KMS-11 (cell line): ENCODE data around the gene PRCP.
"Not testable (repeated sequence)": the region's sequence is repeated elsewhere in the genome, so short reads cannot be mapped to it uniquely, and the experiment has no call there.

Source experiments
- H2AFZ ChIP-seq: fragments of 200-600 bp; sonication (generic); 2 replicates; pipeline ENCODE4 v1.6.1; 2016; ENCODE audit warnings: antibody characterized with exemption, mixed run types, low read depth
- H3K27ac ChIP-seq: fragments of 200-600 bp; sonication (generic); 2 replicates; pipeline ENCODE4 v1.6.1; 2016; ENCODE audit warnings: mild to moderate bottlenecking, mixed run types
- H3K27me3 ChIP-seq: fragments of 200-600 bp; sonication (generic); 2 replicates; pipeline ENCODE4 v1.6.1; 2017; ENCODE audit warnings: mild to moderate bottlenecking, low read depth, mixed run types, moderate library complexity; ENCODE audit not compliant: insufficient read depth
- H3K36me3 ChIP-seq: fragments of 200-600 bp; sonication (generic); 2 replicates; pipeline ENCODE4 v1.6.1; 2017; ENCODE audit warnings: mild to moderate bottlenecking, mixed run types; ENCODE audit not compliant: insufficient read depth
- H3K4me1 ChIP-seq: fragments of 200-600 bp; sonication (generic); 2 replicates; pipeline ENCODE4 v1.6.1; 2016; ENCODE audit warnings: mild to moderate bottlenecking, low read depth, mixed run types; ENCODE audit not compliant: poor library complexity, severe bottlenecking
- H3K4me2 ChIP-seq: fragments of 200-600 bp; sonication (generic); 2 replicates; pipeline ENCODE4 v1.7.0; 2016; ENCODE audit warnings: mild to moderate bottlenecking, mixed run types
- H3K4me3 ChIP-seq: fragments of 200-600 bp; sonication (generic); IDR thresholded peaks from 2 replicates; pipeline ENCODE4 v1.6.1; 2017; ENCODE audit warnings: low read depth, low read length, mixed read lengths; ENCODE audit not compliant: insufficient read depth
- H3K79me2 ChIP-seq: fragments of 200-600 bp; sonication (generic); 2 replicates; pipeline ENCODE4 v1.6.1; 2016; ENCODE audit warnings: low read depth, mixed run types; ENCODE audit not compliant: insufficient read depth
- H3K9ac ChIP-seq: fragments of 200-600 bp; sonication (generic); 2 replicates; pipeline ENCODE4 v1.6.1; 2016; ENCODE audit warnings: mild to moderate bottlenecking, mixed run types
- H4K20me1 ChIP-seq: fragments of 200-600 bp; sonication (generic); 2 replicates; pipeline ENCODE4 v1.6.1; 2016; ENCODE audit warnings: mild to moderate bottlenecking, mixed run types; ENCODE audit not compliant: insufficient read depth
- CTCF ChIP-seq: fragments of 200-600 bp; sonication (generic); conservative IDR thresholded peaks from 2 replicates; pipeline ENCODE4 v1.6.1; 2017; ENCODE audit warnings: low read depth, mild to moderate bottlenecking, antibody characterized with exemption, low read length, moderate library complexity, mixed read lengths

PRCP gene

GRCh38 chr11:82927264-82927880 is 27.1 kb upstream of the PRCP start:
- no peaks in the 10 kb centered on the region; the same call in 1 of the 2 replicates for H3K36me3 ChIP-seq
- peaks cover 19% of the 10 kb centered on the region for H3K4me1 ChIP-seq
- H3K27ac ChIP-seq = no peak overlapping the region
- no peak overlapping the region for H3K9ac ChIP-seq
- H3K27me3 ChIP-seq = no peaks in the 10 kb centered on the region
- H3K79me2 ChIP-seq = no peaks in the 10 kb centered on the region
- peak overlapping the region; percentile 2; the same call in 1 of the 2 replicates for H3K4me2 ChIP-seq
- H3K4me3 ChIP-seq = no peak overlapping the region
- H4K20me1 ChIP-seq = no peaks in the 10 kb centered on the region
- peak; percentile 98 for TF ChIP-seq CTCF
- no peak overlapping the region for H2AFZ ChIP-seq

GRCh38 chr11:82924522-82925224 is 24.4 kb upstream of the PRCP start:
- H3K27ac ChIP-seq = no peak overlapping the region
- H2AFZ ChIP-seq = no peak overlapping the region
- no peak overlapping the region for H3K9ac ChIP-seq
- H3K4me3 ChIP-seq = no peak overlapping the region
- H3K27me3 ChIP-seq = no peaks in the 10 kb centered on the region
- H3K4me2 ChIP-seq = no peak overlapping the region
- peaks cover 7% of the 10 kb centered on the region; the same call in 1 of the 2 replicates for H3K79me2 ChIP-seq
- no peaks in the 10 kb centered on the region for H3K36me3 ChIP-seq
- no peaks in the 10 kb centered on the region for H4K20me1 ChIP-seq
- peaks cover 44% of the 10 kb centered on the region for H3K4me1 ChIP-seq
- no peak for TF ChIP-seq CTCF

GRCh38 chr11:82922396-82923173 is 22.4 kb upstream of the PRCP start:
- peaks cover 49% of the 10 kb centered on the region for H3K4me1 ChIP-seq
- not testable (repeated sequence) for H3K27ac ChIP-seq, H3K4me3 ChIP-seq, H2AFZ ChIP-seq, H3K9ac ChIP-seq, H3K36me3 ChIP-seq, H4K20me1 ChIP-seq, H3K27me3 ChIP-seq, H3K4me2 ChIP-seq, H3K79me2 ChIP-seq

GRCh38 chr11:82920227-82920626 is 20.0 kb upstream of the PRCP start:
- H4K20me1 ChIP-seq, H3K27me3 ChIP-seq, H3K36me3 ChIP-seq, H3K4me3 ChIP-seq, H2AFZ ChIP-seq, H3K9ac ChIP-seq, H3K79me2 ChIP-seq: not testable (repeated sequence)
- Histone ChIP-seq H3K27ac (peak overlapping the region; percentile 20; the same call in 1 of the 2 replicates), H3K4me1 (peaks cover 40% of the 10 kb centered on the region), H3K4me2 (peak overlapping the region; percentile 64)

GRCh38 chr11:82919786-82920185 is 19.6 kb upstream of the PRCP start:
- H2AFZ ChIP-seq, H4K20me1 ChIP-seq, H3K9ac ChIP-seq, H3K27me3 ChIP-seq, H3K36me3 ChIP-seq, H3K4me3 ChIP-seq, H3K79me2 ChIP-seq: not testable (repeated sequence)
- Histone ChIP-seq H3K4me2 (peak overlapping the region; percentile 64), H3K27ac (peak overlapping the region; percentile 20; the same call in 1 of the 2 replicates), H3K4me1 (peaks cover 35% of the 10 kb centered on the region)
